Esophagus muscularis mucosa (tissue), 4 donors: ENCODE measurements around the gene ZNF613. TPM values are rescaled to one million over a fixed set of nuclear protein-coding genes. Genes with fewer than 3 reads are reported as not detected.
A peak's percentile ranks its signal among the peaks of the same experiment; 100 is the strongest.

Experiments
- DNase-seq: peaks from one replicate; pipeline ENCODE4 v3.0.0-alpha.2; 2017; ENCODE audit errors: extremely low spot score
- H3K27ac ChIP-seq, 4 donors: fragments of 200-600 bp; sonication (generic); replicated peaks in 1 of 4; 1 replicate in 3 of 4; 2 replicates in 1 of 4; pipeline ENCODE4 v1.5.1; 2016 to 2019; ENCODE audit warnings: mild to moderate bottlenecking in 1 of 4
- H3K27me3 ChIP-seq, 4 donors: fragments of 200-600 bp; sonication (generic); one replicate each; pipeline versions ENCODE4 v1.5.1 to v1.6.0; 2016 to 2019
- H3K36me3 ChIP-seq, 4 donors: fragments of 200-600 bp; sonication (generic); one replicate each; pipeline ENCODE4 v1.5.1; 2016 to 2019
- H3K4me1 ChIP-seq, 4 donors: fragments of 200-600 bp; sonication (generic); one replicate each; pipeline ENCODE4 v1.5.1; 2016 to 2019
- H3K4me3 ChIP-seq, 4 donors: fragments of 200-600 bp; sonication (generic); 1 replicate in 2 of 4; 2 replicates in 2 of 4; pipeline ENCODE4 v1.5.1; 2016 to 2019; ENCODE audit warnings: mild to moderate bottlenecking in 4 of 4, moderate library complexity in 1 of 4
- H3K9me3 ChIP-seq, 4 donors: fragments of 200-600 bp; sonication (generic); 1 replicate in 3 of 4; 2 replicates in 1 of 4; pipeline ENCODE4 v1.5.1; 2016 to 2019
- EP300 ChIP-seq: sonication (generic); formaldehyde crosslinking; IDR thresholded peaks from one replicate; pipeline ENCODE4 v1.6.1; 2017; ENCODE audit warnings: antibody characterized with exemption
- POLR2A ChIP-seq: fragments of 450-650 bp; IDR thresholded peaks from one replicate; pipeline ENCODE4 v1.6.1; 2017; ENCODE audit warnings: antibody characterized with exemption, moderate library complexity, mild to moderate bottlenecking, low read depth
- POLR2AphosphoS5 ChIP-seq, 2 donors: sonication (generic); formaldehyde crosslinking; IDR thresholded peaks; one replicate each; pipeline ENCODE4 v1.6.1; 2017; ENCODE audit warnings: antibody characterized with exemption in 2 of 2
- WGBS: methylation state at CpG from one replicate; pipeline ENCODE4 v1.1.5; 2018; 5-methylcytosine and 5-hydroxymethylcytosine counted together
- intact Hi-C: fragments of 100-400 bp; cut with DNase I; formaldehyde crosslinking; loops from one replicate; pipeline ENCODE4 v1.15.1; 2023
- total RNA-seq, 4 donors: library from RNA; depleted of rRNA; stranded (reverse); fragments of >200 nt; gene quantifications; one replicate each; pipeline versions ENCODE4 v1.1.0 to v1.2.1, GENCODE V29; 2016
- TF ChIP-seq, protein P1 (sequence below), 3 experiments: fragments of 200-600 bp in 2 of 3; fragments of 450-650 bp in 1 of 3; sonication (generic) in 2 of 3; IDR thresholded peaks; one replicate each; pipeline ENCODE4 v1.5.1; 2017 to 2019; ENCODE audit warnings: antibody characterized with exemption in 3 of 3, mild to moderate bottlenecking in 2 of 3, moderate library complexity in 1 of 3

ZNF613 gene
- total RNA-seq, 4 donors from 2014 or later, result 4.2 to 8.3 (median 5.5) TPM

DNA sequence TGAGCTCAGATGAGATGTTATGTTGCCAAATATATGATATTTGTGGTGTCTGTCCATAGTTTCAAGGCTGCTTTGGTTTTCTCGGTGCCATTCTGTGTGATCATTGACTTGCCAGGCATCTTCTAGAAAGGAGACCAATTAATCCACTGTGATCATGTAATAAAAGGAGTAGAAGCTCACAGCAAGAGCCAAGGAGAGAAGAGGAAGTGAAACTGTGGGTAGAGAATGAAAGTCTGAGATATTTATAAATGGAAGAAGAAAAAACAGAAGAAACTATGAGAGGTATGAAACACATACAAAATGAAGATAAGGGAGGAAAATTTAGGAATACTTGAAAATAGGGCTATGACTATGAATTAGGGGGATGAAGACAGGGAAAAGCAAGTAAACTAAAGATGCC lies 11.1 kb upstream of the ZNF613 start:
- WGBS, result 93% methylated on average over 1 of the region's 1 CpG
- Histone ChIP-seq H3K27me3 (peaks cover 0 to 5% (median 0%) of the 10 kb centered on the region in 4 donors), H3K4me3 (no peak overlapping the region), H3K36me3 (no peaks in the 10 kb centered on the region), H3K27ac (no peak overlapping the region), H3K4me1 (no peaks in the 10 kb centered on the region), H3K9me3 (peaks cover 0 to 82% (median 74%) of the 10 kb centered on the region in 4 donors)
- no peak for DNase-seq
- TF ChIP-seq POLR2A (no peak), POLR2AphosphoS5 (IDR thresholded peaks at IDR 0.05) (no peak), EP300 (no peak)
- TF ChIP-seq, protein P1, sequence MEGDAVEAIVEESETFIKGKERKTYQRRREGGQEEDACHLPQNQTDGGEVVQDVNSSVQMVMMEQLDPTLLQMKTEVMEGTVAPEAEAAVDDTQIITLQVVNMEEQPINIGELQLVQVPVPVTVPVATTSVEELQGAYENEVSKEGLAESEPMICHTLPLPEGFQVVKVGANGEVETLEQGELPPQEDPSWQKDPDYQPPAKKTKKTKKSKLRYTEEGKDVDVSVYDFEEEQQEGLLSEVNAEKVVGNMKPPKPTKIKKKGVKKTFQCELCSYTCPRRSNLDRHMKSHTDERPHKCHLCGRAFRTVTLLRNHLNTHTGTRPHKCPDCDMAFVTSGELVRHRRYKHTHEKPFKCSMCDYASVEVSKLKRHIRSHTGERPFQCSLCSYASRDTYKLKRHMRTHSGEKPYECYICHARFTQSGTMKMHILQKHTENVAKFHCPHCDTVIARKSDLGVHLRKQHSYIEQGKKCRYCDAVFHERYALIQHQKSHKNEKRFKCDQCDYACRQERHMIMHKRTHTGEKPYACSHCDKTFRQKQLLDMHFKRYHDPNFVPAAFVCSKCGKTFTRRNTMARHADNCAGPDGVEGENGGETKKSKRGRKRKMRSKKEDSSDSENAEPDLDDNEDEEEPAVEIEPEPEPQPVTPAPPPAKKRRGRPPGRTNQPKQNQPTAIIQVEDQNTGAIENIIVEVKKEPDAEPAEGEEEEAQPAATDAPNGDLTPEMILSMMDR (IDR thresholded peaks at IDR 0.05), result no peak
- intact Hi-C loops, result no loop called here

DNA sequence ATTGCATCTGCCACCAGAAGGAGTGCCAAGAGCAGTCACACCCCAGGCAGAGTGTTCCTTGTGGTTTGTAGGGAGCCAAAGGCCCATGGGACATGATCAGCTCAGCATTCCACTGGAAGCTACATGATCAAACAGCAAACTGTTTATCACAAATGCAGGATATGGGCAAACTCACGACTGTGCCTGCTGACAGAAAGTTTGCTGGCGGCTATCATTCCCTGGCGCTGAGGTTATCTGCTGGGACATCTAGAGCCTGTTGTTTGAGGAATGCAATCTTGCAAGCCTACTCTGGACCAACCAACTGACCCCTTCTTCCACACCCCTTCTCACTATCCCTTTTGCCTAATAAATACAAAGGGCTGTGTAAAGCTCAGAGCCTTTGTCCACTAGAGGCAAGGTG lies 7.7 kb upstream of the ZNF613 start:
- peaks cover 0 to 91% (median 83%) of the 10 kb centered on the region in 4 donors for H3K9me3 ChIP-seq
- DNase-seq, result no peak
- no peak overlapping the region for H3K27ac ChIP-seq
- intact Hi-C loops, result no loop called here
- 80% methylated on average over 2 of the region's 3 CpGs for WGBS
- H3K27me3 ChIP-seq, result no peaks in the 10 kb centered on the region
- no peak overlapping the region for H3K4me3 ChIP-seq
- H3K4me1 ChIP-seq, result no peaks in the 10 kb centered on the region
- no peaks in the 10 kb centered on the region for H3K36me3 ChIP-seq
- TF ChIP-seq, protein P1 (IDR thresholded peaks at IDR 0.05), result no peak
- TF ChIP-seq POLR2A (no peak), POLR2AphosphoS5 (IDR thresholded peaks at IDR 0.05) (no peak), EP300 (no peak)

DNA sequence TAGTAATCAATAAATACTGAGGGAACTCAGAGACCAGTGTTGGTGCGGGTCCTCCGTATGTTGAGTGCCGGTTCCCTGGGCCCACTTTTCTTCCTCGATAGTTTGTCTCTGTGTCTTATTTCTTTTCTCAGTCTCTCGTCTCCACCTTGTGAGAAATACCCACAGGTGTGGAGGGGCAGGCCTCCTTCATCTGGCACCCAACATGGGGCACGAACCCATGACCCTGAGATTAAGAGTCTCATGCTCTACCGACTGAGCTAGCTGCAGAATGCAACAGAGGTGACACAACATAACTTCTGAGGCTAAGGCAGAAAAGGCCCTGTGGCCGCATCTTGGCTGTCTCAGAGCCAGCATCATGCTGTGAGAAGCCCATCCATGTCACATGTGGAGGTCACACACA lies 5.3 kb upstream of the ZNF613 start:
- intact Hi-C loops, result no loop called here

DNA sequence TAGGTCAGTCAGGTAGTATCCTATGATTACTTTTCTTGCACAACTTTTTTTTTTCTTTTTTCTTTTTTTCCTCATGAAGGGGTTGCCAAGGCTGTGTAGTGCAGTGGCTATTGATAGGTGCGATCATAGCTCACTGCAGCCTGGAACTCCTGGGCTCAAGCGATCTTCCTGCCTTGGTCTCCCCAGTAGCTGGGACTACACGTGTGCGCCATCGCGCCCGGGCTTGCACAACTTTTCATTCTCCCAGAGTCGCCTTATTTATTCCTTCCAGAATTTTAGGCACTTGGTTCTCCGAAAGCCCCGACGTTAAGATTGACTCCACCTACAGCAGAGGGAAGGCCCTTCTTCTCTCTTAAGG lies 867 bp upstream of the ZNF613 start:
- 20% methylated on average over 11 of the region's 11 CpGs for WGBS
- Histone ChIP-seq H3K9me3 (peaks cover 0 to 28% (median 24%) of the 10 kb centered on the region in 4 donors), H3K4me3 (peak overlapping the region; percentile 66 to 89 (median 85)), H3K27me3 (no peaks in the 10 kb centered on the region), H3K27ac (peak overlapping the region; percentile 82 to 90 (median 86)), H3K36me3 (peaks cover 12 to 19% (median 17%) of the 10 kb centered on the region in 4 donors), H3K4me1 (peaks cover 10 to 17% (median 15%) of the 10 kb centered on the region in 4 donors)
- intact Hi-C loops, result loop anchor here (2.0 to 5.0 kb wide), 3 partner anchors 22 to 60 kb away; partner anchors contain the start of genes ZNF350, ZNF577 and ZNF649
- no peak for DNase-seq
- no peak for TF ChIP-seq POLR2AphosphoS5 (IDR thresholded peaks at IDR 0.05)
- no peak for TF ChIP-seq POLR2A
- TF ChIP-seq EP300, result no peak
- TF ChIP-seq, protein P1 (IDR thresholded peaks at IDR 0.05), result no peak

More for the DNA sequence above, 5.3 kb upstream of the ZNF613 start:
- Histone ChIP-seq H3K4me3 (no peak overlapping the region), H3K36me3 (no peaks in the 10 kb centered on the region), H3K27ac (no peak overlapping the region), H3K9me3 (peaks cover 0 to 70% (median 62%) of the 10 kb centered on the region in 4 donors), H3K27me3 (no peaks in the 10 kb centered on the region), H3K4me1 (peaks cover 0 to 6% (median 4%) of the 10 kb centered on the region in 4 donors)
- WGBS, result 93% methylated on average over 7 of the region's 8 CpGs
- TF ChIP-seq EP300, result no peak
- TF ChIP-seq, protein P1 (IDR thresholded peaks at IDR 0.05), result no peak
- no peak for TF ChIP-seq POLR2A
- no peak for TF ChIP-seq POLR2AphosphoS5 (IDR thresholded peaks at IDR 0.05)
- no peak for DNase-seq

DNA sequence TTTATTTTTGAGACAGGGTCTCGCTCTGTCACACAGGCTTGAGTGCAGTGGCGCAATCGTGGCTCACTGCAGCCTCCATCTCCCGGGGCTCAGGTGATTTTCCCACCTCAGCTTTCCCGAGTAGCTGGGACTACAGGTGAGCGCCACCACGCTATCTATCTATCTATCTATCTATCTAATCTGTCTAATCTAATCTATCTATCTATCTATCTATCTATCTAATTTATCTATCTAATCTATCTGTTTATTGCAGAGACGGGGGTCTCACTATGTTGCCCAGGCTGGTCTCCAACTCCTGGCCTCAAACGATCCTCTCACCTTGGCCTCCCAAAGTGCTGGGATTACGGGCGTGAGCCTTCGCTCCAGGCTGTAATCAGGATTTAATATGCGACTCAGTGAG lies 587 bp downstream of the ZNF613 start:
- Histone ChIP-seq H3K36me3 (peaks cover 20 to 33% (median 28%) of the 10 kb centered on the region in 4 donors), H3K27ac (peak overlapping the region; percentile 82 to 90 (median 86)), H3K9me3 (peaks cover 0 to 20% (median 10%) of the 10 kb centered on the region in 4 donors), H3K4me1 (peaks cover 10 to 17% (median 15%) of the 10 kb centered on the region in 4 donors), H3K27me3 (no peaks in the 10 kb centered on the region), H3K4me3 (peak overlapping the region; percentile 66 to 89 (median 85))
- no peak for TF ChIP-seq POLR2AphosphoS5 (IDR thresholded peaks at IDR 0.05)
- TF ChIP-seq, protein P1 (IDR thresholded peaks at IDR 0.05), result no peak
- TF ChIP-seq POLR2A, result no peak
- no peak for TF ChIP-seq EP300
- intact Hi-C loops, result loop anchor here (2.0 to 5.0 kb wide), 3 partner anchors 23 to 59 kb away; partner anchors contain the start of genes ZNF350, ZNF577 and ZNF649
- WGBS, result 36% methylated on average over 13 of the region's 13 CpGs
- DNase-seq, result no peak
